NT2/D1 (cell line): Measurements from ENCODE around the gene GATM.

Source experiments
- SUZ12 ChIP-seq: IDR thresholded peaks from 2 replicates; pipeline ENCODE4 v1.6.1; 2011; ENCODE audit not compliant: insufficient read length, insufficient read depth; ENCODE audit errors: extremely low read depth
- YY1 ChIP-seq: IDR thresholded peaks from 2 replicates; pipeline ENCODE4 v1.6.1; 2011; ENCODE audit not compliant: insufficient read length, insufficient read depth
- ZNF274 ChIP-seq: IDR thresholded peaks from 2 replicates; pipeline ENCODE4 v1.6.1; 2011; ENCODE audit warnings: mild to moderate bottlenecking, low read depth, low read length

DNA sequence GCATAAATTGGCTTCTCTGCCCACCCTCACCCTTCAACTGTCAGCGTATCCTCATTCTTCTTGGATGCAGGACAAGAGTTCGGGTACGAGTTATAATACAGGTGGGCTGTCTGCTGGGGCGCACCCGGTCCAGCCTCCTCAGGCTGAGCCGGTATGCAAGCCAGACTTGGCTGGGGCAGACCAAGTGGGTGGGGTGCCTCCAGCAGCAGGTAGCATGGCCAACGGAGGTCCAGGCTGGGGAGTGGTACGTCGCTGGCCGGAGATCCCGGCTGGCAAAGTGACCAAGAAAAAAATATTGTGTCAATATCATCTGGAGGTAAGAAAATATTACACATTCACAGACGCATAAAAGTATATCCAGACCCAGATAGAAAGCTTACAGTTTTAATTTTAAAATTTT, 45.6 kb downstream of the GATM start:
- TF ChIP-seq ZNF274 (no peak), YY1 (no peak), SUZ12 (no peak)
